HUES6 (cell line): ENCODE measurements around the gene PRSS53.
A peak's percentile ranks its signal among the peaks of the same experiment; 100 is the strongest.

Experiments
- H3K27ac ChIP-seq: 2 replicates; pipeline ENCODE4 v1.7.0; 2013; ENCODE audit warnings: low read depth, mild to moderate bottlenecking, low read length, inconsistent platforms
- H3K27me3 ChIP-seq: 2 replicates; pipeline ENCODE4 v1.6.1; 2013; ENCODE audit warnings: low read length; ENCODE audit not compliant: control insufficient read depth, insufficient read depth
- H3K36me3 ChIP-seq: 2 replicates; pipeline ENCODE4 v1.6.1; 2013; ENCODE audit warnings: low read length; ENCODE audit not compliant: control insufficient read depth, insufficient read depth
- H3K4me1 ChIP-seq: 2 replicates; pipeline ENCODE4 v1.6.1; 2013; ENCODE audit warnings: low read length; ENCODE audit not compliant: control insufficient read depth, insufficient read depth
- H3K4me3 ChIP-seq: 2 replicates; pipeline ENCODE4 v1.5.1; 2013; ENCODE audit warnings: low read depth, low read length
- H3K9ac ChIP-seq: one replicate; pipeline ENCODE4 v1.6.1; 2013; ENCODE audit warnings: mild to moderate bottlenecking, low read length
- H3K9me3 ChIP-seq: 2 replicates; pipeline ENCODE4 v1.6.1; 2013; ENCODE audit warnings: low read depth, low read length; ENCODE audit not compliant: control insufficient read depth, insufficient read depth

Gene PRSS53

DNA sequence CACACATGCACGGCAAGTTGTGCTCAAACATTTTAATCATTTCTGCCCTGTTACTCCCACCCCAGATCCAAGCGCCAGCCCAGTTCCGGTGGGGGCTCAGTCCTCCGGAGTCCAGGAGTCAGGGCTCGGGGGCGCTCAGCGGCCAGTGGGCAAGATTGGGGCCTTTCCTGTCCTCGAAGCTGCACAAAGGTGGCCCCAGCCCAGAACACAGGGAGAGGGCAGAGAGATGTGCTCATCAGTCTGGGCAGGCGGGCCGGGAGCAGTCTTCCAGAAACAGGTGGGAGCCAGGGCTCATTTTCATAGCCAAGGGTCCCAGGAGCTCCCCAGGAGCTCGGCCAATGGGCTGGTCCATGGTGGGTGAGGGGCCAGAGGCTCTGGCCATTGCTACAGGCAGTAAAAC is 42.7 kb upstream of the PRSS53 start:
- Histone ChIP-seq H3K27ac (peak overlapping the region; percentile 30), H3K27me3 (no peaks in the 10 kb centered on the region), H3K9me3 (no peaks in the 10 kb centered on the region), H3K9ac (no peak overlapping the region), H3K36me3 (peaks cover 56% of the 10 kb centered on the region), H3K4me1 (peaks cover 37% of the 10 kb centered on the region), H3K4me3 (no peak overlapping the region)

DNA sequence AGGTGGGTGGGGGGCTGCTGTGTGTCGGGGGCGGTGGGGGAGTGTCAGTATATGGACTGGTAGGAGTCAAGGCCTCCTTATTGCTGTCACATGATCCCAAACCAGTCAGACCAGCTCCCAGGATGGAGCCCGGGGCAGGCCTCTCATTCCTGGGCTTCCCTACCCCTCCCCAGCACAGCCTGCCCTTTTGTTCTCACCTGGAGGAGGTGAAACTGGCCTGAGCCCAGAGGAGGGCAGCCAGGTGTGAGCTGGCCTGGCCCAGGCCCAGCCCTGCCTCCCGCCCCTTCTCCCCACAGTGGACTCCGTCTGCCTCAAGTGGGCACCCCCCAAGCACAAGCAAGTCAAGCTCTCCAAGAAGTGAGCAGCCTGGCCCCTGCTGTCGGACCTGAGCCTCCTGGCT is 42.2 kb upstream of the PRSS53 start:
- H3K4me1 ChIP-seq: peaks cover 34% of the 10 kb centered on the region
- H3K27me3 ChIP-seq: no peaks in the 10 kb centered on the region
- no peaks in the 10 kb centered on the region for H3K9me3 ChIP-seq
- H3K36me3 ChIP-seq: peaks cover 56% of the 10 kb centered on the region
- H3K27ac ChIP-seq: peak overlapping the region; percentile 30
- H3K9ac ChIP-seq: no peak overlapping the region
- no peak overlapping the region for H3K4me3 ChIP-seq

DNA sequence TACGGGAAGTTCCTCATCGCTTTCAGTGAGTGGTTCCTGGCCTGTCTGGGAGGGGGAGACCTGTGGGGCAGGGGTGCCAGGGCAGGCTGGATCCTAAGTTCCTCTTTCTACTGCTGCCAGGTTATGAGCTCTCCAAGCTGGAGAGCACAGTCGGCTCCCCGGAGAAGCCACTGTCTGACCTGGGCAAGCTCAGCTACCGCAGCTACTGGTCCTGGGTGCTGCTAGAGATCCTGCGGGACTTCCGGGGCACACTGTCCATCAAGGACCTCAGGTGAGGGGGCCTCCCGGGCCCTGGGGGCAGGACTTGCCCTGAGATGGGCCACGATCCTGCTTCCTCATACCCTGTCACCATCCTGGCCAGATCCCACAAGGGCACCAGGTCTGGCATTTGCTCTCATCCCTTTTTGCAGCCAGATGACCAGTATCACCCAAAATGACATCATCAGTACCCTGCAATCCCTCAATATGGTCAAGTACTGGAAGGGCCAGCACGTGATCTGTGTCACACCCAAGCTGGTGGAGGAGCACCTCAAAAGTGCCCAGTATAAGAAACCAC is 41.7 kb upstream of the PRSS53 start:
- H3K27me3 ChIP-seq: no peaks in the 10 kb centered on the region
- no peak overlapping the region for H3K9ac ChIP-seq
- no peaks in the 10 kb centered on the region for H3K9me3 ChIP-seq
- 0 out of 2 replicates have a peak overlapping the region, but pooled peaks have one; percentile 5 for H3K27ac ChIP-seq
- H3K4me1 ChIP-seq: peaks cover 31% of the 10 kb centered on the region
- no peak overlapping the region for H3K4me3 ChIP-seq
- peaks cover 56% of the 10 kb centered on the region for H3K36me3 ChIP-seq

DNA sequence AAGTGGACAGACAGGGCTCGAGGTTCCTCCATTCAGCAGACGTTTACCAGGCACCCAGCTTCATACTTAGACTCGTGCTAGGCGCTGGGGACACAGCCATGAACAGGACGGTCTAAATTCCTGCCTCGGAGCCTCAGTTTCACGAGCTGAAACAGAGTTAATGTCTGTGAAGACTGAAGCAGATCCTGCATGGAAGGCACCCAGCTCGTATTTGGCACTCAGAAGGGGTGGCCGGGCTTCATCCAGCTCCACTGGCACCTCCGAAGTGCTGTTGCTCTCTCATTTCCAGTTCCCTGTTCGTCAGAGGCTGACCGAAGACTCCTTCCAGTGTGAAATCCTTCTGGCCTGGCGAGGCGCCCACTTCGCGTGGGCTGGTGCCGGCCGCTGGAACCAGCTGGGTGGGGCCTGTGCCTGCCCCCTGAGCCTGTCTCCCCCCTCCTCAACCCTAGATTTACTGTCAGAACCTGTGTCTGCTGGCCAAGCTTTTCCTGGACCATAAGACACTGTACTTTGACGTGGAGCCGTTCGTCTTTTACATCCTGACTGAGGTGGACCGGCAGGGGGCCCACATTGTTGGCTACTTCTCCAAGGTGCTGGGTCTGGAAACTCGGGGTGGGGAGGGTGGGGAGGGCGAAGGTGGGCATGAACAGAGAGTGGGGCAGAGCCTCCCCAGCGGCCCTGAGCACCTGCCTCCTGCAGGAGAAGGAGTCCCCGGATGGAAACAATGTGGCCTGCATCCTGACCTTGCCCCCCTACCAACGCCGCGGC is 41.0 kb upstream of the PRSS53 start:
- Histone ChIP-seq H3K36me3 (peaks cover 56% of the 10 kb centered on the region), H3K9ac (no peak overlapping the region), H3K27me3 (no peaks in the 10 kb centered on the region), H3K4me1 (peaks cover 30% of the 10 kb centered on the region), H3K27ac (no peak overlapping the region), H3K4me3 (no peak overlapping the region), H3K9me3 (no peaks in the 10 kb centered on the region)

DNA sequence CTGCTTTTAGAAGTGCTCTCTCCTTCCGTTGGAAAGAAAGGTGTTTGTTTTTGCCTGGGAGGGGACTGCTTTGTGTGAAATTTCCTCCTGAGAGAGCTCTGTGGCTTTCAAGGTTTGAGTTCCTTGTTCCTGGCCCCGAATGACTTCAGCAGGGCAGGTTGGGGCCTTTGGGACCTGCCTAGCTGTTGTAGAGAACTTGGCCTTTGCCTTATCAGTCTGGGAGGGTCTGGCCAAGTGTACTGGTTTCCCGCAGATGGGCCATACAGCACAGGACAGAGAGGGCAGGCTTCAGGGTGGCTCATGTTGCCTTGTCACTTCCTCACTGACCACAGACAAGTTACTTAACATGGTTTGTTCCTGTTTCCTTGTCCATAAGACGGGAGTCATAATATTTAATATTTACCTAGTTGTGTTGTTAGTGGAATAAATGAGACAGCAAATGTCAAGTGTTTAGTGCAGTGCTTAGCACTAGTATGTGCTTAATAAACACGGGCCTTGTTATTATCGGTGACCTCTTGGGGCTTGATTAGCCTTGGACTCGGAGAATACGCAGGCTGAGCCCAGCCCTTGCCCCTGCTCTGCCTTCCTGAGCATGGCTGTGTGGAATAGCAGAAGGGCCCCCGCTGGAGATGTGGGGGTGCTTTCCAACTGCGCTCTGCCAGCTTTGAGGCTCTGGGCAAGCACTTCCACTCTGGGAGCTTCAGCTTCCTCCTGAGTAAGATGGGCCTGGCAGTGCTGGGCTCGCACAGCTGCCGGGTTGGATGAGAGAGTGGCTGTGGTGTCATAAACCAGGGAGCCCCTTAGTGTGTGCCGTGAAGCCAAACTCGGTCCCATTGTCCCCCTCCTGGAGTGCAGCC is 40.2 kb upstream of the PRSS53 start:
- H3K4me1 ChIP-seq: peaks cover 22% of the 10 kb centered on the region
- H3K27me3 ChIP-seq: no peaks in the 10 kb centered on the region
- H3K27ac ChIP-seq: no peak overlapping the region
- H3K9me3 ChIP-seq: no peaks in the 10 kb centered on the region
- H3K36me3 ChIP-seq: peaks cover 61% of the 10 kb centered on the region
- H3K4me3 ChIP-seq: no peak overlapping the region
- H3K9ac ChIP-seq: no peak overlapping the region

DNA sequence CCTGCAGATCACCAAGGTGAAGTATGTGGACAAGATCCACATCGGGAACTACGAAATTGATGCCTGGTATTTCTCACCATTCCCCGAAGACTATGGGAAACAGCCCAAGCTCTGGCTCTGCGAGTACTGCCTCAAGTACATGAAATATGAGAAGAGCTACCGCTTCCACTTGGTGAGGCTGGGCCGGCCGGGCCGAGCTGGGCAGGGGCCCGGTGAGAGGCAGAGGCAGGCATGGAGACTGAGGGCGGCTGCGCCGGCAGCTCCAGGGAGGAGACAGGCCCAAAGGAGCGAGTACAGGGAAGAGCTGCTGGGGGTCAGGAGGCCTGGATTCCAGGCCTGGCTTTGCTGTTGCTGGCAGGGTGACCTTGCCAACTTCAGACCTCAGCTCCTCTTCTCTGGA is 38.4 kb upstream of the PRSS53 start:
- no peak overlapping the region for H3K27ac ChIP-seq
- H3K36me3 ChIP-seq: peaks cover 64% of the 10 kb centered on the region

DNA sequence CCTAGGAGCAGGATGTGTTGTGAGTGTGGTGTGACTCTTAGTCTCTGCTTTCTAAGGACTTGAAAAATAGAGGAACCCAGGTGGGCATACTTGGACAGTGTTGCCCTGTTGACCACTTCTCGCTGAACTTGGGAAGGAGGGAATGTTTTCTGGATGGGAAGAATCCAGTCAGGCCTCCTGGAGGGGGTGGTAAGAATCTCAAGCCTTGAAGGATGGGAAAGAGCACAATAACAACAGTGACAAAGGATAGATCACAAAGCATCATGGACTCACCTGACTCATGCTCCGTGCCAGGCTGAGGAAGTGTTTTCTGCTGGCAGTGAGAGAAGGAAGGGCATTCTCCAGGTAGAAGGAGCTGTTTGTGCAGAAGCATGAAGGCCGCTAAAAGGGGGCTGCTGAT is 37.1 kb upstream of the PRSS53 start:
- peaks cover 5% of the 10 kb centered on the region; the same call in 1 of the 2 replicates for H3K4me1 ChIP-seq
- H3K27ac ChIP-seq: no peak overlapping the region

More for the DNA sequence above, 38.4 kb upstream of the PRSS53 start:
- no peaks in the 10 kb centered on the region for H3K9me3 ChIP-seq
- H3K4me3 ChIP-seq: no peak overlapping the region
- H3K27me3 ChIP-seq: no peaks in the 10 kb centered on the region
- peak overlapping the region; percentile 0 for H3K9ac ChIP-seq
- peaks cover 14% of the 10 kb centered on the region; the same call in 1 of the 2 replicates for H3K4me1 ChIP-seq

DNA sequence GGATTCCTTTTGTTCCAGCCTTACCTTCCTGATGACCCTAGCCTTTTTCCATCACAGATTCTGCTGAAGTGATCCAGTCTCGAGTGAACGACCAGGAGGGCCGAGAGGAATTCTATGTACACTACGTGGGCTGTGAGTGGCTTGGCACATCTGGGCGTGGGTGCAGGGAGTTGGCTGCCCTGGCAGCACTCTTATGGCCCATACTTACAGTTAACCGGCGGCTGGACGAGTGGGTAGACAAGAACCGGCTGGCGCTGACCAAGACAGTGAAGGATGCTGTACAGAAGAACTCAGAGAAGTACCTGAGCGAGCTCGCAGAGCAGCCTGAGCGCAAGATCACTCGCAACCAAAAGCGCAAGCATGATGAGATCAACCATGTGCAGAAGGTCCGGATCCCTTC is 31.4 kb upstream of the PRSS53 start:
- no peak overlapping the region for H3K9ac ChIP-seq
- peaks cover 49% of the 10 kb centered on the region for H3K36me3 ChIP-seq
- H3K27me3 ChIP-seq: no peaks in the 10 kb centered on the region
- no peak overlapping the region for H3K27ac ChIP-seq
- H3K9me3 ChIP-seq: no peaks in the 10 kb centered on the region
- no peak overlapping the region for H3K4me3 ChIP-seq
- peaks cover 3% of the 10 kb centered on the region; the same call in 1 of the 2 replicates for H3K4me1 ChIP-seq

More for the DNA sequence above, 37.1 kb upstream of the PRSS53 start:
- no peaks in the 10 kb centered on the region for H3K9me3 ChIP-seq
- H3K27me3 ChIP-seq: no peaks in the 10 kb centered on the region
- H3K9ac ChIP-seq: no peak overlapping the region
- peaks cover 64% of the 10 kb centered on the region for H3K36me3 ChIP-seq
- H3K4me3 ChIP-seq: no peak overlapping the region

DNA sequence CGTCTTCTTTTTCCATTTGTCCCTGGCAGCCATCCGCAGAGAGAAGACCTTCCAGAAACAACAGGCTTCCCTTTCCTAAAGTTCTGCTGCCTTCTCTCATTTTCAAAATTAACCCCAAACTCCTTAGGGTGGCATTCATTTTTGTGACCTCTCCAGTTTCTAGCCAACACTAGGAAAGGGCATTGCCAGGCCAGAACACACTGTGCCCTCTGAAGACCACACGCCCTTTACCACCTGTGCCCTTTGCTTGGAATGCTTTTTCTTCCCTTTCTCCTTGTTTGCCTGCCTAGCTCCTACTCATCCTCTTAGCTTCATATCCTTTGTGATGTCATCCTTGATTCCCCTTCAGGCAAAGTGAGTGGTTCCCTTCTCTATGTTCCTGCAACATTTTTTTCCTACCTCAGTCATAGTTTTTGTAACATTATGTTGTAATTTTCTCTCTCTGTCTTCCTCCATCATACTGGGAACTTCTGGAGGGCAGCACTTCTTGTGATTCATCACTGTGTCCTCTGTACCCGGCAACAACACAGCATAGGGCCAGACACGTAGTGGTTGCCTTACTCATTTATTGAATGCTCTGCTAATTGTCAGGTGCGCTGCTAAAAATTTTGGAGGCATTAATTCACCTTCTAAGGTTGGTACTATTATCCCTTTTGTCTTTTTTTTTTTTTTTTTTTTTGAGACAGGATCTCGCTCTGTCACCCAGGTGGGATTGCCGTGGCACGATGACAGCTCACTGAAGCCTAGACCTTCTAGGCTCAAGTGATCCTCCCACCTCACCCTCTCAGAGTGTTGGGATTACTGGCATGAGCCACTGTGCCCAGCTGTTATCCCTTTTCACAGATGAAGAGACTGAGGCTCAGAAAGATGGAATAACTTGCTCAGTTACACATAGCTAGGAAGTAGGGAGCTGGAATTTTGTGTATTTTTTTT is 29.7 kb upstream of the PRSS53 start:
- Histone ChIP-seq H3K36me3 (peaks cover 40% of the 10 kb centered on the region), H3K27me3 (no peaks in the 10 kb centered on the region), H3K4me3 (peak overlapping the region; percentile 95), H3K4me1 (peaks cover 3% of the 10 kb centered on the region; the same call in 1 of the 2 replicates), H3K9ac (peak overlapping the region; percentile 80), H3K9me3 (no peaks in the 10 kb centered on the region), H3K27ac (no peak overlapping the region)
